Measurements from ENCODE around the gene PIKFYVE. TPM values are rescaled to one million over a fixed set of nuclear protein-coding genes. Genes with fewer than 3 reads are reported as not detected.

PIKFYVE gene
- total and polyA plus RNA-seq, 11 donors: 4.2 to 31.4 (median 20.2) TPM

GRCh38 chr2:208296610-208297009 lies 30.6 kb downstream of the PIKFYVE start:
- H3K4me1 ChIP-seq: peaks cover 0 to 20% (median 0%) of the 10 kb centered on the region in 12 donors
- ATAC-seq (no peak), DNase-seq (no peak)
- no peaks in the 10 kb centered on the region for H3K27me3 ChIP-seq
- intact Hi-C loops (cut with DNase I): no loop called here
- no peak for TF ChIP-seq POLR2A (IDR thresholded peaks at IDR 0.05)
- TF ChIP-seq CTCF (IDR thresholded peaks at IDR 0.05): no peak
- H3K36me3 ChIP-seq: peaks cover 0 to 89% (median 75%) of the 10 kb centered on the region in 9 donors
- 92 to 94% (median 93%) methylated on average over 2 of the region's 2 CpGs for WGBS, 4 donors
- H3K9me3 ChIP-seq: peaks cover 0 to under 1% (median 0%) of the 10 kb centered on the region in 12 donors
- H3K27ac ChIP-seq: no peak overlapping the region
- H3K4me3 ChIP-seq: no peak overlapping the region

- WGBS, 4 donors: 90 to 96% (median 94%) methylated on average over 1 of the region's 1 CpG
- no peak for DNase-seq
- TF ChIP-seq POLR2A (IDR thresholded peaks at IDR 0.05): no peak
- no peak overlapping the region for H3K27ac ChIP-seq
- intact Hi-C loops (cut with DNase I): no loop called here
- no peaks in the 10 kb centered on the region for H3K27me3 ChIP-seq
- H3K9me3 ChIP-seq: no peaks in the 10 kb centered on the region
- H3K4me1 ChIP-seq: peaks cover 0 to 20% (median 0%) of the 10 kb centered on the region in 12 donors
- H3K4me3 ChIP-seq: no peak overlapping the region
- H3K36me3 ChIP-seq: peaks cover 0 to 90% (median 77%) of the 10 kb centered on the region in 9 donors
- no peak for ATAC-seq
Measured at GRCh38 chr2:208297961-208298360, 31.9 kb downstream of the PIKFYVE start.

- Histone ChIP-seq H3K36me3 (peaks cover 2 to 92% (median 84%) of the 10 kb centered on the region in 9 donors), H3K27ac (no peak overlapping the region)
- 93 to 97% (median 96%) methylated on average over 5 of the region's 5 CpGs for WGBS, 4 donors
Measured at GRCh38 chr2:208300847-208301618, 35.0 kb downstream of the PIKFYVE start.

GRCh38 chr2:208304157-208304556 lies 38.1 kb downstream of the PIKFYVE start:
- intact Hi-C loops (cut with DNase I): no loop called here
- Histone ChIP-seq H3K4me1 (no peaks in the 10 kb centered on the region), H3K36me3 (peaks cover 2 to 91% (median 75%) of the 10 kb centered on the region in 9 donors), H3K27ac (no peak overlapping the region), H3K4me3 (no peak overlapping the region), H3K9me3 (no peaks in the 10 kb centered on the region), H3K27me3 (no peaks in the 10 kb centered on the region)
- TF ChIP-seq POLR2A (IDR thresholded peaks at IDR 0.05): no peak
- no peak for TF ChIP-seq CTCF (IDR thresholded peaks at IDR 0.05)
- DNase-seq: no peak
- no peak for ATAC-seq
- 88 to 90% (median 89%) methylated on average over 4 of the region's 4 CpGs for WGBS, 4 donors

More at GRCh38 chr2:208300847-208301618, 35.0 kb downstream of the PIKFYVE start:
- intact Hi-C loops (cut with DNase I): no loop called here
- ATAC-seq (no peak), DNase-seq (no peak)
- no peak overlapping the region for H3K4me3 ChIP-seq
- no peaks in the 10 kb centered on the region for H3K9me3 ChIP-seq
- no peaks in the 10 kb centered on the region for H3K27me3 ChIP-seq
- peaks cover 0 to 2% (median 0%) of the 10 kb centered on the region in 12 donors for H3K4me1 ChIP-seq
- TF ChIP-seq POLR2A (IDR thresholded peaks at IDR 0.05): no peak

GRCh38 chr2:208304695-208305094 lies 38.6 kb downstream of the PIKFYVE start:
- Histone ChIP-seq H3K4me1 (no peaks in the 10 kb centered on the region), H3K9me3 (no peaks in the 10 kb centered on the region), H3K27me3 (no peaks in the 10 kb centered on the region), H3K4me3 (no peak overlapping the region), H3K36me3 (peaks cover 2 to 91% (median 72%) of the 10 kb centered on the region in 9 donors), H3K27ac (no peak overlapping the region)
- ATAC-seq: no peak
- no peak for DNase-seq
- 89 to 93% (median 92%) methylated on average over 4 of the region's 4 CpGs for WGBS, 4 donors
- intact Hi-C loops (cut with DNase I): no loop called here
- TF ChIP-seq POLR2A (IDR thresholded peaks at IDR 0.05): no peak
- TF ChIP-seq CTCF (IDR thresholded peaks at IDR 0.05): no peak

Measured in heart left ventricle (tissue), 16 donors.